Vagina (tissue), 2 donors: Measurements from ENCODE around the gene RPS4Y2. TPM values are rescaled to one million over a fixed set of nuclear protein-coding genes. Genes with fewer than 3 reads are reported as not detected.

Experiments used
- DNase-seq, 2 donors: peaks; one replicate each; pipeline ENCODE4 v3.0.0-alpha.2; 2017; ENCODE audit errors: extremely low spot score in 2 of 2
- H3K27ac ChIP-seq: fragments of 200-600 bp; sonication (generic); one replicate; pipeline ENCODE4 v1.5.1; 2019
- H3K27me3 ChIP-seq: fragments of 200-600 bp; sonication (generic); one replicate; pipeline ENCODE4 v1.5.1; 2019
- H3K36me3 ChIP-seq, 2 donors: fragments of 200-600 bp; sonication (generic); one replicate each; pipeline ENCODE4 v1.5.1; 2017 to 2019
- H3K4me1 ChIP-seq: fragments of 200-600 bp; sonication (generic); one replicate; pipeline ENCODE4 v1.5.1; 2019
- H3K4me3 ChIP-seq, 2 donors: fragments of 200-600 bp; sonication (generic); 1 replicate in 1 of 2; 2 replicates in 1 of 2; pipeline ENCODE4 v1.5.1; 2016 to 2019
- H3K9me3 ChIP-seq: fragments of 200-600 bp; sonication (generic); one replicate; pipeline ENCODE4 v1.5.1; 2019
- CTCF ChIP-seq, 3 experiments: fragments of 450-650 bp in 2 of 3; fragments of 200-600 bp in 1 of 3; sonication (generic) in 1 of 3; IDR thresholded peaks; one replicate each; pipeline ENCODE4 v1.5.1; 2017 to 2019; ENCODE audit warnings: antibody characterized with exemption in 3 of 3, mild to moderate bottlenecking in 2 of 3, moderate library complexity in 2 of 3
- POLR2A ChIP-seq, 2 donors: fragments of 450-650 bp; IDR thresholded peaks; one replicate each; pipeline ENCODE4 v1.6.1; 2017; ENCODE audit warnings: antibody characterized with exemption in 2 of 2, mild to moderate bottlenecking in 2 of 2, moderate library complexity in 2 of 2
- POLR2AphosphoS5 ChIP-seq, 2 donors: sonication (generic); formaldehyde crosslinking; IDR thresholded peaks; one replicate each; pipeline ENCODE4 v1.9.0; 2017; ENCODE audit warnings: antibody characterized with exemption in 2 of 2, mild to moderate bottlenecking in 2 of 2, low read depth in 1 of 2; ENCODE audit not compliant: insufficient read depth in 1 of 2
- intact Hi-C: fragments of 100-400 bp; cut with DNase I; formaldehyde crosslinking; loops from one replicate; pipeline ENCODE4 v1.15.1; 2023
- total RNA-seq: library from RNA; depleted of rRNA; stranded (reverse); fragments of >200 nt; gene quantifications from one replicate; pipeline ENCODE4 v1.2.3, GENCODE V29; 2016

Gene RPS4Y2
- total RNA-seq, 1 donor from 2014 or later, result not detected

DNA sequence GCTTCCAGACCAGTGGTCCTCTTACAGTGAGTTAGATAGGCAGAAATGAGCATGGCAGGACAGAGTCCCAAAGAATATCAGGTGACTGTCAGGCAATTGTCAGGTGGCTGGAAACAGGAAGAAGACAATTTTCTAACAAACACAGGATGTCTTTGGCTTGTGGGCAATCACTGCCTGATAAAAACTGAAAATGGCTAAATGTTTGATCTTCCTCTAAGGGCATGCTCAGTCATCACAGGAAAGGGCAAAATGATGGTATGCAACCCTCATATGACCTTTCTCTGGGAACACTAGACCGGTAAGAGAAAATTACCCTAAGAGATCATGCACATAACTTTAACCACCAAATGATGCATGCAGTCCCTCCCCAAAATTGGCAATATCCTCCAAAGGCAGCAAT, 57.6 kb downstream of the RPS4Y2 start:
- Histone ChIP-seq H3K4me1 (no peaks in the 10 kb centered on the region), H3K4me3 (no peak overlapping the region), H3K36me3 (no peaks in the 10 kb centered on the region), H3K27me3 (no peaks in the 10 kb centered on the region), H3K9me3 (no peaks in the 10 kb centered on the region), H3K27ac (no peak overlapping the region)
- intact Hi-C loops, result no loop called here
- DNase-seq, result no peak
- TF ChIP-seq POLR2A (IDR thresholded peaks at IDR 0.05) (no peak), POLR2AphosphoS5 (IDR thresholded peaks at IDR 0.05; ENCODE audit: insufficient read depth in 1 of 2, low read depth in 1 of 2) (no peak), CTCF (IDR thresholded peaks at IDR 0.05) (no peak)

DNA sequence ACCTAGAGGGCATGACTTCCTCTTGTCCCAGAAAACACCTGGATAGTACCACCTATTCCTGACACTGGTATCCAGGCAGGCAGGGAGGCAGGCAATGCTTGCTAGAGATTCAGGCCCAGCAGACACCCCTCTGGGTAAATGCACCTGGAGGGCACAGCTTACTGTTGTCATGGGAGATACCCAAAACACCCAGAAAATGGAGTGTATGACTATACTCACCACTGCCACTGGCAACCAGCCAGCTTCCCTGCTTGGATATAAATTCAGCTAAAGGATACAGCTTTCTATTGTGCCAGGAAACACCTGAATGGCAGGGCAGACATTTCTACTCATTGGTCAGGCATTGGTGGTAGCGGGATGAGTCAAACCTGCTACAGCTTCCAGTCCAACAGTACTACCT, 58.9 kb downstream of the RPS4Y2 start:
- TF ChIP-seq CTCF (IDR thresholded peaks at IDR 0.05), result no peak
- no peak for TF ChIP-seq POLR2AphosphoS5 (IDR thresholded peaks at IDR 0.05; ENCODE audit: insufficient read depth in 1 of 2, low read depth in 1 of 2)
- TF ChIP-seq POLR2A (IDR thresholded peaks at IDR 0.05), result no peak
- Histone ChIP-seq H3K36me3 (no peaks in the 10 kb centered on the region), H3K27me3 (no peaks in the 10 kb centered on the region), H3K4me3 (no peak overlapping the region), H3K4me1 (no peaks in the 10 kb centered on the region), H3K9me3 (no peaks in the 10 kb centered on the region), H3K27ac (no peak overlapping the region)
- intact Hi-C loops, result no loop called here
- DNase-seq, result no peak

GRCh38 chrY:20817067-20817466, 61.2 kb downstream of the RPS4Y2 start:
- intact Hi-C loops, result no loop called here
- no peaks in the 10 kb centered on the region for H3K27me3 ChIP-seq
- H3K4me3 ChIP-seq, result no peak overlapping the region
- H3K36me3 ChIP-seq, result no peaks in the 10 kb centered on the region
- no peak overlapping the region for H3K27ac ChIP-seq
- no peak for TF ChIP-seq POLR2A (IDR thresholded peaks at IDR 0.05)
- no peak for TF ChIP-seq POLR2AphosphoS5 (IDR thresholded peaks at IDR 0.05; ENCODE audit: insufficient read depth in 1 of 2, low read depth in 1 of 2)
- no peak for TF ChIP-seq CTCF (IDR thresholded peaks at IDR 0.05)
- no peaks in the 10 kb centered on the region for H3K4me1 ChIP-seq
- H3K9me3 ChIP-seq, result no peaks in the 10 kb centered on the region
- no peak for DNase-seq

Other genes with a start within 250 kb of the RPS4Y2 start
- gene EIF1AY, start 180.3 kb upstream of the RPS4Y2 start, total RNA-seq, result not detected